Left ventricle myocardium inferior (tissue), 1 donor: ENCODE measurements around the gene CACNB3. TPM values are rescaled to one million over a fixed set of nuclear protein-coding genes. Genes with fewer than 3 reads are reported as not detected.

Experiments
- DNase-seq: peaks from one replicate; pipeline ENCODE4 v3.0.0-alpha.2; 2020
- H3K27ac ChIP-seq: fragments of 200-600 bp; replicated peaks from 2 replicates; pipeline ENCODE4 v1.8.0; 2021
- H3K27me3 ChIP-seq: fragments of 200-600 bp; 2 replicates; pipeline ENCODE4 v1.8.0; 2021; ENCODE audit warnings: low read depth
- H3K36me3 ChIP-seq: fragments of 200-600 bp; 2 replicates; pipeline ENCODE4 v1.8.0; 2021
- H3K4me1 ChIP-seq: fragments of 200-600 bp; 2 replicates; pipeline ENCODE4 v1.8.0; 2021
- H3K4me3 ChIP-seq: fragments of 200-600 bp; 2 replicates; pipeline ENCODE4 v1.8.0; 2021; ENCODE audit warnings: mild to moderate bottlenecking, moderate library complexity
- H3K9me3 ChIP-seq: fragments of 200-600 bp; replicated peaks from 2 replicates; pipeline ENCODE4 v1.8.0; 2021
- CTCF ChIP-seq: fragments of 200-600 bp; IDR thresholded peaks from 2 replicates; pipeline ENCODE4 v1.8.0; 2021; ENCODE audit warnings: antibody characterized with exemption, mild to moderate bottlenecking, borderline replicate concordance
- intact Hi-C: fragments of 100-400 bp; cut with micrococcal nuclease; formaldehyde crosslinking; loops from one replicate; pipeline ENCODE4 v1.11.0; 2022
- total RNA-seq: library from RNA; stranded (reverse); fragmentation: NEBNext Ultra II Directional; extraction: Animal tissue kit (Norgen Biotek cat#: 25700); gene quantifications from one replicate; pipeline ENCODE4 v1.2.1, GENCODE V29; 2021
- donor health status: DM: no; HTN: yes; CAD: no; lungs with severe emphysema.

CACNB3 gene
- total RNA-seq, 1 donor from 2014 or later = 4.8 TPM

- H3K4me3 ChIP-seq = no peak overlapping the region
- intact Hi-C loops = no loop called here
- peaks cover 30% of the 10 kb centered on the region for H3K4me1 ChIP-seq
- no peaks in the 10 kb centered on the region for H3K9me3 ChIP-seq
- no peak for TF ChIP-seq CTCF
- no peak overlapping the region for H3K27ac ChIP-seq
- no peak for DNase-seq
- H3K27me3 ChIP-seq = no peaks in the 10 kb centered on the region
- H3K36me3 ChIP-seq = no peaks in the 10 kb centered on the region
These were observed 6.7 kb upstream of the CACNB3 start for GRCh38 chr12:48811437-48812090.

GRCh38 chr12:48812389-48812788, 5.9 kb upstream of the CACNB3 start:
- H3K4me1 ChIP-seq = peaks cover 30% of the 10 kb centered on the region
- H3K27ac ChIP-seq = no peak overlapping the region
- H3K36me3 ChIP-seq = no peaks in the 10 kb centered on the region

GRCh38 chr12:48813465-48814261, 4.6 kb upstream of the CACNB3 start:
- Histone ChIP-seq H3K4me3 (peak overlapping the region; percentile 95), H3K27ac (peak overlapping the region; percentile 94), H3K36me3 (no peaks in the 10 kb centered on the region)

More at GRCh38 chr12:48812389-48812788, 5.9 kb upstream of the CACNB3 start:
- no peak for TF ChIP-seq CTCF
- DNase-seq = no peak
- intact Hi-C loops = no loop called here
- Histone ChIP-seq H3K9me3 (no peaks in the 10 kb centered on the region), H3K27me3 (no peaks in the 10 kb centered on the region), H3K4me3 (no peak overlapping the region)

GRCh38 chr12:48814262-48815125, 3.8 kb upstream of the CACNB3 start:
- Histone ChIP-seq H3K4me1 (peaks cover 51% of the 10 kb centered on the region), H3K27ac (peak overlapping the region; percentile 94), H3K9me3 (no peaks in the 10 kb centered on the region), H3K36me3 (no peaks in the 10 kb centered on the region), H3K4me3 (peak overlapping the region; percentile 95), H3K27me3 (no peaks in the 10 kb centered on the region)
- intact Hi-C loops = no loop called here
- TF ChIP-seq CTCF = peak; percentile 100
- peak; percentile 84 for DNase-seq

More at GRCh38 chr12:48813465-48814261, 4.6 kb upstream of the CACNB3 start:
- H3K9me3 ChIP-seq = no peaks in the 10 kb centered on the region
- H3K4me1 ChIP-seq = peaks cover 42% of the 10 kb centered on the region
- no peak for DNase-seq
- no peaks in the 10 kb centered on the region for H3K27me3 ChIP-seq
- no peak for TF ChIP-seq CTCF
- intact Hi-C loops = no loop called here
